HG03520 (cell line): ENCODE results near the gene CHKA.

Experiments
- ATAC-seq: cut with Tn5 transposase; IDR thresholded peaks from one replicate; pipeline ENCODE4 v1.9.1; 2021; ENCODE audit warnings: mild to moderate bottlenecking, moderate library complexity; ENCODE audit not compliant: unreplicated experiment

Gene CHKA

DNA sequence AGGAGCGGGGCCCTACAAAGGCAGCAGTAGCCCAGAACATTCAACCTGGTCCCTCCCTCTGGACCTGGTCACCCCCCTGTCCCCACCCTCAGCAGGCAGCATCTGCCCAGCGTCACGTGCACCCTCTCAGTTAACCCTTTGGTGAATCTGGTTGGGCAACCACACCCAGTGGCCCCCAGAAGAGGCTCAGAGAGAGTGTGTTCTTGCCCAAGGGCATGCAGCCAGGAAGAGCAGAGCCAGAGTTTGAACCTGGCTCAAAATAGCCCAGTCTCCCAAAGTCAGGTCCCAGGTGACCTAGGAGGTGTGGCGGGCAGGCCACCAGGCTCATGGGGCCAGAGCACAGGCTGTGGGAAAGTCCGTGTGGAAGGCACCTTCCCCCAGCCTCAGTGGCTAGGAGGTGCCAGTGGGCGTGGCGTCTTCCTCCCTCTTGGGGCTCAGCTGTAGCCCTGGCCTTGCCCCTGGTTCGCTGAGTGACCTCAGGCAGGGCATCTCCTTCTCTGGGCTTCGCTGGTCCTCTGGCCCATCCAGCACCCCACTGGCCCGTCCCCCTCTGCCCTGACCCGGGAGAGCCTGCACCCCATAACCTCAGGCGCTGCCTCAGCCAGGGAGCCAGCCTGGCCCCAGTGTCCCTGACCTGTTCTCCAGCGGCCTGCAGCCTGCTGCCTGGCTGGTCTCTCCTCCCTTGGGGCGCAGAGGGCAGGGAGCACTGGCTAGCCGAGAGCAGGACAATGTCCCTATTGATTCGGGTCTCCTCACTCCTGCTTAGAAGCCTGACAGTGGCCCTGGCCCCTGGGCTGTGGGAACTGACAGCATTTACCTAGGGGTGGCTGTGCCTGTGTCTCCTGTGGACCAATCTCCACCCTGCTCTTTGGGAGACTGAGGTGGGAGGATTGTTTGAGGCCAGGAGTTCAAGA, 104.0 kb downstream of the CHKA start:
- no peak for ATAC-seq

DNA sequence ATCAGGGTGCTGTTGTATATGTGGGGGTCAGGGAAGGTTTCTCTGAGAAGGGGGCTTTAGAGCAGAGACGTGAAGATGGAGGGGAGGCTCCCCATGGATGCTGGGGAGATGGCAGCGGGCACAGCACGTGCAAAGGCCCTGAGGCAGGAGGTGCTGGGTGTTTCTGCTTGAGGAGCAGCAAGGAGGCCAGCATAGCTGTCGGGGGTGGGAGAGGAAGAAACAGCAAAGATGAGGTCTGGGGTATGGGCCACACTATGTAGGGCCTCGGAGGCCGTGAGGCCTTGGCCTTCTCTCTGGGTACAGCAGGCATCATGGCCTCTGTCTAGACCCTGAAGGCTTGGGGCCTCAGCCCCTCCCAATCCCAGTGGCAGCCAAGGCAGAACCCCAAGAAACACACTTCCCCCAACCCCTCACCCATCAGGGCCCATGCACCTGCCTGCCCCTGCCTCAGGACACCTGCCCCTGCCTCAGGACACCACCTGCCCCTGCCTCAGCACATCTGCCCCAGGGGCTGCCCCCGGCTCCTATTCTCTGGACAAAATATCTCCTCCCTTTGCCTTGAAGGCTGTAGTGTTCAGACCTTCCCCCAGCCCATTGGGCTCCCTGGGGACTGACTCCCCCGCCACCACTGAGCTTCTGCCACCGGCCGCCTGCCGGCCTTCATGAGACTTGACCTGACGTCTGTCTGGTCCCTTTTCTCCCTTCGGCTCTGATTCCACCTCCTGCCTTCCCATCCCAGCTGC, 104.9 kb downstream of the CHKA start:
- ATAC-seq = no peak

DNA sequence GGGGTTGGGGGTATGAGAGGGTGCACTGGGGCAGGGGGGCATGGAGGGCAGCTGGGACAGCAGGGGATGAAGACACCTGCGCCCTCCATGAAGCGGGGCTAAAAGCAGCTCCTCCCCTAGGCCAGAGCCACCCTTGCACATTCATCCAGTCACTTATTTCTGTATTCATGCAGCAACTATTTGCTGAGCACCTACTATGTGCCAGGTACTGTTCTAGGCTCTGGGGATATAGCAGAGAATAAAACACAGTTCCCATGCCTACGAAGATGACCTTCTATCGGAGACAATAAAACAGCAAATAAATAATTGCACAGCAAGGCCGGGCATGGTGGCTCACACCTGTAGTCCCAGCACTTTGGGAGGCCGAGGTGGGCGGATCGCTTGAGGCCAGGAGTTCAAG, 105.7 kb downstream of the CHKA start:
- no peak for ATAC-seq

DNA sequence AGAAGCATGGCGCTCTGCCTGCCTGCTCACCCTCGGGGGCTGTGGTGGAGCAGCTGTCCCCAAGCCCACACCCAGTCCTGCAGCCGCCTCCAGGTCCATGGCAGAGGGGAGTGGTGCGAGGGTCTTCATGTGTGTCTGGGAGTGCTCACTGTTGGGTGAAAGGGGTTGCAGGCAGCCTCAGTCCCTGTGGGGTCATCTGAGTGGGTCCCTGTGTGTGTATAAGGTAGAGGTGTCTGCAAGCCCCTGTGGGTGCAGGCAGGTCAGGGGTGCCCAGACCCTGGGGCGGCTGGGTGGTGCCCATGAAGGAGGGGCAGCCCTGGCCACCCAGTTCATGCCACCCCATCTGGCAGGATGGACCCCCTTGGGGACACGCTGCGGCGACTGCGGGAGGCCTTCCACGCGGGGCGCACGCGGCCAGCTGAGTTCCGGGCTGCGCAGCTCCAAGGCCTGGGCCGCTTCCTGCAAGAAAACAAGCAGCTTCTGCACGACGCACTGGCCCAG, 106.2 kb downstream of the CHKA start:
- no peak for ATAC-seq

DNA sequence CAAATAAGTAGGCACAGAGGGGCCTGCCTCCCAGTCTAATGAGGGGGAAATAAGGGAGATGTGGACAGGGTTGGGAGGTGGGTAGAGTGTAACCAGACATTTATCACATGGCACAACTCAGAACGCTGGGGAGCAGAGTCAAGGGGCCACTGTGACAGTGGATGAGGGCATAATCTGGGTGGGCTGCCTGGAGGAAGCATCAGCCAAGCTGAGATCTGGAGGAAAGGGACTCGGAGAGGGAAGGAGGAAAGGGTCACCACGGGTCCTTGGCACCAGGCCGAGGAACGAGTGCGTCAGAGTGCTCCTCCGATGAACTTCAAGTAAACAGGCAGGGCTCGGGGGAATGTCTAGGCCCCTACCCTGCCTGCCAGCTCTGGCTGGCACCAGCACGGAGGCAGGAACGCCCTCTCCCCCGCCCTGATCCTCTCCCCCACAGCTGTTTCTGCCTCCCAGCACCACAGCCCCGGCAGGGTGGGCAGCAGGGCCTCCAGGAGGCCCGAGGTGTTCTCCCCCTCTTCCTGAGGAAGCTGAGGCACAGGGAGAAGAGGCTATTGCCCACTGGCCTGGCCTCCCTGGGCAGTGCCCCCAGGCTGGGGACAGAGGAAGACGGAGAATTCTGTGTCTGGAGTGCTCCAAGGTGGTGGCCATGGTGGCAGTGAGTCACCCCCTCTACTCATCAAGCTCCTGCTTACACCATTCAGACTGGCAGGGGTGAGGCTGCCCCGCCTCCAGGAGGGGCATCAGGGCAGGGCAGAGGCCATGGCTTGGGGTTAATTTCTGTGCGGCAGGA, 106.8 kb downstream of the CHKA start:
- ATAC-seq = no peak

DNA sequence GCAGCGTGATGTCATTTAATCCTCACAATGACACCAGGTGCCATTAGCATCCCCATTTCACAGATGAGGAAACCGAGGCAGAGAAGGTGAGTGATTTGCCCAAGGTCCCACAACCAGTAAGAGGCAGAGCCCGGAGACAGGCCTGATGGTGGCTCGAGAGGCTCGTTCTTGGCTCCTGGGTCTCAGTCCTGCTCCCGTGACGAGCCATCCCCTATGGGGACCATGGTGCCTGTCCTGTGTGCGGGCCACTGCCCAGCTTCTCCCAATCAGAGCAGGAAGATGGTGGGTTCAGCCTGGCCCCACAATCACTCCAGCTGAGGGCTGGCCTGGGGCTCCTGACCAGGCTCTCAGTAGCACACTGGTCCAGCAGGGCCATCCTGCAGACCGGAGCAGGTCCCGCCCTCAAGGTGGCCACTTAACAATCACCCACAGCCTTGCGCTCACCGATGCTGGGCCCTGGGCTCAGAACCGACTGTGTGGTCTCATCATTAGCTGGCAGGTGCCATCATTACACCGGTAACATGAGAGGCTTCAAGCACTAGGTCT, 107.5 kb downstream of the CHKA start:
- no peak for ATAC-seq

DNA sequence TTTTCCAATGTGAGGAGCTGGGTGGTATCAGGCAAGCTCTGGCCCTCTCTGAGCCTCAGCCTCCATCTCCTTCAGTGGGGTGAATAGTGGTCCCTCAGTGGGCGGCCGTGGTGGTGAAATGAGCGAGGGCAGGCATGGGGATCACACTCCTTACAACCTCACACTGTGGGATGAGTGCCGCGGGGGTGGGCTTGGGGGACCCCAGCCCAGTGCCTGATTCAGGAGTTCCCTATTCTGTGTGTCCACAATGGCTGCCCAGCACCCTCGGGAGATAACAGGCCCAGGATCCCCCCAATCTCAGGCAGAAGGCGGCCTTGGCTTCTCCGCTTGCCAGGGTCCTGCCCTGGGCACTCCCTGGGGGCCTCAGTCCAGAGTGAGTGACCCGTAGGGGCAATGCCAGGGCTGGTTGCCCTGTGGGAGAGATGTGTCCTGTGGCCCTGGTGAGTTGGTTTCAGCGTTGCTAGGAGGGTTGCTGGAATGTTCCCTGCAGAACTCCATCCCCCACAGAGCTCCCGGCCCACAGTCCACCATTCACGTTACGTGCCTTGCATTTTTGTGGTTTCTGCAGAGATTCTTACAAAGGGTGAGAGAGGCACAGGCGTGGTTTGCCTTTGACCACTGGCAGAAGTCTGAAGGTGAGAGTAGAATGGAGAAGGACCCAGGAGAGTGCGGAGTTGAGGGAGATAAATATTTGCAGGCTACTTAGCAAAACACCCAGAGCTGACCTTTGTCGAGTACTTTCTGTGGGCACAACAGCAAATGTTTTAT, 108.2 kb downstream of the CHKA start:
- no peak for ATAC-seq

DNA sequence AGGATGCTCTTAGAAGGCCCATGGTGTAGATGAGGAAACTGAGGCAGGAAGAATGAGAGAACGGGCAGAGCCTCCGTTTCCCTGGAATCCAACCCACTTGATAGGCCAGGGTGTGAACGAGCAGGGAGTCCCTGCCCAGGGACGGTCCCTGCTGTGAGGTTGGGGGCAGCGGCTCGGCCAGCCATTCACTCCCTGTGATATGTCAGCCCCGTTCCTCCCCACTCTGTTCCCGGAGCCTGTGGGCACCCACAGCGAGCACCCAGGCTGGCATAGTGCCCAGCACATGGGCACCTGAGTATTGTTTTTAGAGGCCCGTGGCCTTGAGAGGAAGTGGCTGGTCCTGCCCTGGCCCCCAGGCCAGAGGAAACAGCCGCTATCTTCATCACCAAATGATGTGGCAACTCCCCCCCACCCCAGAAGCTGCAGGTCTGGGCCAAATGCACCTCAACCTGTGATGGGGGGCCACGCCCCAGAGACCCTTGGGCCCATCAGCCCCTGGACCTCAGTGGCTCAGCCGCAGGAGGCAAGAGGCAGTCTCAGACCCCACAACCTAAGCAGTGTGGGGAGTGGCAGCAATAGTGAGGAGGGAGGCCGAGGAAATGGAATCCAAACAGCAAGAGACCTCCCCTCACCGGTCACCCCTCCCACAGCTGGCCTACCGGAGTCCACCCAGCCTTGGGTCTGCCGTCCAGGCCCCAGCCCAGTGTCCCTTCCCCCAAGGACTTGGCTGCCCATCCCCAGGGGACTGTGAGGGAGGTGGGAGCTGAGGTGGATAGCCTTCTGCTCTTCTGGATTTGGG, 108.9 kb downstream of the CHKA start:
- ATAC-seq = no peak

DNA sequence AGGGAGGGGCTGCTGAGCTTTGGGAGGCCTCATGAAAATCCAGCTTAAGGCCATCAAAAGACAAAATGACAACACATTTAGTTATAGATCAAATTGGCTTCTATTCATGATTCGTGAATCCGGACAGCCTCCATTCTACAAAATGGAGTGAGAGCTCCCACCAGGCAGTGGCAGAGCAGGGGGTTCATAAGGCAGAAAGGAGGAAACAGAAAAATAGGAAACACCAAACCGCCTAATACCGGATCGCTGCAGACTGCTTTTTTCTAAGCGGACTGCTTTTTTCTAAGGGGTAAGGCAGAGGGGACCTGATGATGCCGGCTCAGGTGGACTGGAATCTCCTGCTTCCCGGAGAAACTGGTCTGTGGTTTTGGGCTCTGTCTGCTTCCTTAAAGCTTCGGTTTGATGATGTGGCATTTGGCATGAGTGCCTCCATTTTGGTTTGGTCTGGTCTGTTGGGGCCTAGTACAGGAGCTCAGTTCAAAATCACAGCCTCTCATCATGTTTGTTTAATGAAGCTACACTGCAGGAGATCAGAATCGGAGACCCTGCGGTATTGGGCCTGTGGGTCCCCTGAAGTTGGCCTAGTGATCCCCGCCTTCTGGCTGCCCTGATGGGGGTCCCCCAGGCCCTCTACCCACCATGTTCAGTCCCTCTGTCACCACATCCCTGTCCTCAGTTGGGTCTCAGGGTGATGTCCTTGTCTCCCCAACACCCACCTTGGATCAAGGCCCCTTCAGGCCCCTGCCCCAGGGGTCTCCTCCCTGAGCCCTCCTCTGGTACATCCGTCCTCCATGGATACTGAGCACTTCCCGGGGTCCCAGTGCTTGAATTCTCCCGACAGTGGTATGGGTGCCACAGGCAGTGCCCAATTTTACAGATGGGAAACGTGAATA, 109.9 kb downstream of the CHKA start:
- ATAC-seq = no peak

DNA sequence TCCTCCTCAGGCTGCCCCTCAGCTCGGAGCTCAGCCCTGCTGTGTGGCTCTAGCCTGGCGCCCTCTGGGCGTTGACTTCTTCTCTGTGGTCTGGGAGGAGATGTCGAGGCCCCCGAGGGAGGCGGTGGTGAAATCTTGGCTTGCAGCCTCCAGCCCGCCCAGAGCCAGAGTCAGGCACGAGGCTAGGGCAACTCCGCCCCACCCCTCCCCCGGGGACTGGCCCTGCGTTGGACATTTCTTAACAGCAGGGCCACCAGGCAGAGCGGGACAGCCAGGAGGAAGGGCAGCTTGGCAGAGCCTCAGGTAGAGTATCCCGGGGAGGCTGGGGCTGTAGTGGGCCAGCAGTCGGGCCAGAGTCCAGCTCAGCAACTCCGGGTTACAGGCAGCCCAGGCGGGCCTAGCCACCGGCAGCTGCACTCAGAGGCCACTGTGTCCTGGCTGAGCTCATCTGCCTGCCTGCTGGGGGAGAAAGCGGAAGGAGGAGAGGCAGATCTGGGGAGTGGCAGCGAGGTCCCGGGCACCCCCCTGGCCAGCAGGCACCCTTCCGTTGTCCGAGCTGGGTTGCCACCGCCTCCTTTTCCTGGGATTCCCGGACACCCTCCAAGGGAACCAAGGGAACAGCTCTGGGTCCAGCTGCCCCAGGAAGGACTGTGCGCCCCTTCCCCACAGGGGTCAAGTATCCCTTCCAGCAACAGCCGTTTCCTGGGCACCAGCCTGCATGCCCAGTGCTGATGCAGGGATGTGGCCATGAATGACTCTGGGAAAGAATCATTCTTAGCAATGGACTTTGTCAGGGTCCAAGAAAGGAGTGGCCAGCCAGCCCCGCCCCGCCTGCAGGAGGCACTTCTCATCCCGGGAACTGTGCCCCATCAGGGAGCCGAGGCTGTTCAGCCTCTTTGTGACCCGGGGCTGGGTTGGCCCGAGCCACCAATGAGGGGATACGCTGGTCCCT, 110.8 kb downstream of the CHKA start, which contains the start of gene ALDH3B1:
ALDH3B1 (plus strand) TSS at position 238 of the 952 bp plus-strand sequence. CDS start 4,971 bp downstream, outside the sequence.
- no peak for ATAC-seq

DNA sequence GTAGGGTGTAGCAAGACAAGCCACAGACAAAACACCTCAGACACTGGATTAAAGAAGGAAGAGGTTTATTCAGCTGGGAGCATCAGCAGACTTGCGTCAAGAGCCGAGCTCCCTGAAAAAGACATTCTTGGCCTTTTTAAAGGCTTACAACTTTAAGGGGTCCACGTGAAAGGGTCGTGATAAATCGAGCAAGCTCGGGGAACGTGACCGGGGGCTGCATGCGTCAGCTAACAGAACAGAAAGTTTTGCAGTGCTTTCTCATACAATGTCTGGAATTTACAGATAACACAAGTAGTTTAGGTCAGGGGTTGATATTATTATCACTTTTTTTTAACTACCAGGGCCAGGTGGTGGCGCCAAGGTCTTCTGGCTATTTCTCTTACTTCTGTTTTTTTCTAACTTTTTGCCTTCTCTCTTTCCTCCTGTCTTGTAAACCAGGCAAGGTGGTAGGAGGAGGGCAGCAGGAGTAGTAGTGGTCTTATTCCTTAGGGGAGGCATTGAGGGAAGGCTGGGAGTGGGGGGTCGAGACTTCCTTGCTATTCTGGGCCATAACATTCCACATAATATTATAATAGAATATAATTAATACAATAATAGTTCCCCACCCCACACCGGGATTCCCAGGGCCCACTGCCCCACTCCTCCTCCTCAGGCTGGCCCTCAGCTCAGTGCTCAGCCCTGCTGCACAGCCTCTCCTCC, 111.6 kb downstream of the CHKA start:
- ATAC-seq = no peak

DNA sequence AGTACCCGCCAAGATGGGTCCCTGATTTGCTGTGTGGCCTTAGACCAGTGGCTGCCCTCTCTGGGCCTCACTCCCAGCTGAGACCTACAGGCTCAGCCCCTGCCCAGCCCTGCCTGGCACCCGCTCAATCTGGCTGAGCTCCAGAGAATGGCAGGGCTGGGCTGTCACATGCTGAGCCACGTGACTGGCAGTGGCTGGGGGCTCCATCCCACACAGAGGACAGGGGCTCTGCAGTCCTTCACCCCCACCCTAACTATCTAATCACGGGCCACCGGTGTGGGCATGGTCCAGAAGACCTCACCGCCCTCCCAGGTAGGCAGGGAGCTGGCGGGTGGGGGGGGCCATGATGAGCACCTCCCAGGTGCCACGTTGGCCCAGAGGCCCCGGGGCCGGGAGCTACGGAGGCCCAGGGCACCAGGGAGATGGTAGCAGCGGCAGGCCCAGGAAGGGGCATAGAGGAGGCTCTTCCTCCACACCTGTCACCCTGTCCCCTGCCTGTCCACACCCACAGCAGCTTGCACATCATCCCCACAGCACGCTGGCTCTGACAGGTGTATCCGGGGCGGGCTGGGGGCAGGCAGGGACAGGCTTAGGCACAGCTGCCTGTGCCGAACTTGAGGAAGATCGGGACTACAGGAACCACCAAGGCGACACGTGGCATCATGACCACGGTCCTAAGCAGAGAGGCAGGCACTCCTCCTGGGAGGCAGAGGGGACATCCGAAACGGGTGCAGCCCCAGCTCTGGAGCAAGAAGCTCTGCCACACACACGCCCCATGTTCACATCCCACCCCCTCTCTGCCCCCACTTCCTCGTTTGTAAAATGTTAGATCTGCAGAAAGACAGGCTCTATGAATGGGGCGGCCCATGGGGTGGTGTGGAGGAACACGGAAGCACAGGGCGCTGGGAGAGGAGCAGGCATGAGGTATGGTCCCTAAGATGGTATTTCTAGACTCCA, 112.5 kb downstream of the CHKA start:
- ATAC-seq = no peak

DNA sequence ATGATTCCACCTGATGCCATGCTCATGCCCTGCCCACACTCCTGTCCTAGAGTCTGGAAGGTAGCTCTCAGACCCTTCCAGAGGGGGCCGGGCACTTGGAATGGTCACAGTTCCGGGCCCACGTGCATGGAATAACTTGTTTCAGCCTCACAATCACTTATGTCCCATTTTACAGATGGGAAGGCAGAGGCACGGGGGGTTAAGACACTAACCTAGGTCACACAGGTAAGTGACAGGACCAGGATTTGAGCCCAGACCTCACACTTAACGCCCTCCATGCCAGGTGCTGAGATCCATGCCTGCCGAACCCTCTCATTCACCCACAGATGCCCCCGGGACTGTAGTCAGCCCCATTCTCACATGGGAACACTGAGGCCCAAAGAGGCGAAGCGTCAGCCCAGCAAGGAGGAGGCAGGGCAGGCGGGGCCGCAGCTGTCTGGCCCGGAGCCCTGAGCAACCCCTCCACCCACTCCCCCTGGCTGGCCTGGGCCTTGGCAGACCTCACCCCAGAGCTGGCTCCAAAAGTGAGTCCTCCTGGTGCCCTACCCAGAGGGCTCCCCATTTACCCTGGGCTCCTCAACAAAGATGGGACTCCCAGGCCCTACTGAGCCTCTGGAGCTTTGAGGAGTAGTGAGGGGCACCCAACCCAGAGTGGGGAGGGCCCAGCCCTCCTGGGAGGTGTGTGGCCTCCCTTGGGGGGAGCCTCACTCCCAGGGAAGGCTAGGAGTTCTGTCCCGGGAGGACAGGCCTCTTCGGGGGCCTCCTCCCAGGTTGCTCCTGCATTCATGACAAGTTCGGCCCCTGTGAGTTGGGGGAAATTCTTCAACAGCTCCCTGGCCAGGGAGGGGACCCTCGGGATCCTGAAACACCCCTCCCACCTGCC, 113.4 kb downstream of the CHKA start:
- no peak for ATAC-seq

DNA sequence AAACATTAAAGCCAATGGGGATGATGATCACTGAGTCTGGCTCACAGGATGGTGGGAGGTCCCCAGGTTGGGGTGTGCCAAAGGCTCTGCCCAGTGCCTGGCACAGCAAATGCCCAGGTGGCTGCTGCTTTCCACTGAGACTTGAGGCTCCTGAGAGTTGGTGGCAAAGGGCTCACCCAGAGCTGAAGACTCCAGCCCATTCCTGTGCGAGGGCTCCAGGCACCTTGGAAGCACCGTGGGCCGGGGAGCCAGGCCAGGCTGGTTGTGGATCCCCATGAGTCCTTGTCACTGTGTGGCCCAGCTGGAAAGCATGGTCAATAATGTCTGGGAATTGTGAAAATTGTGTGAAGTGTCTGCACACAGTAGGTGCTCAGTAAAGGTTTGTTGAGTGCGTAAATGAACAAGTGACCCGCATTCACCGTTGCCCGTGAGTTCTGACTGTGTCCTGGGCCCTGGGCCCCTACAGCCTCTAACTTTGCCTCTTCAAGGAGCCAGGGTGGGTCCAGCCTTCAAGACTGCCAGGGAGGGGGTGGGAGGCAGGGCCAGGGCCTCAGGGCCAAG, 114.5 kb downstream of the CHKA start:
- ATAC-seq = no peak
